ENCODE results near the gene GATB.

Gene GATB

DNA sequence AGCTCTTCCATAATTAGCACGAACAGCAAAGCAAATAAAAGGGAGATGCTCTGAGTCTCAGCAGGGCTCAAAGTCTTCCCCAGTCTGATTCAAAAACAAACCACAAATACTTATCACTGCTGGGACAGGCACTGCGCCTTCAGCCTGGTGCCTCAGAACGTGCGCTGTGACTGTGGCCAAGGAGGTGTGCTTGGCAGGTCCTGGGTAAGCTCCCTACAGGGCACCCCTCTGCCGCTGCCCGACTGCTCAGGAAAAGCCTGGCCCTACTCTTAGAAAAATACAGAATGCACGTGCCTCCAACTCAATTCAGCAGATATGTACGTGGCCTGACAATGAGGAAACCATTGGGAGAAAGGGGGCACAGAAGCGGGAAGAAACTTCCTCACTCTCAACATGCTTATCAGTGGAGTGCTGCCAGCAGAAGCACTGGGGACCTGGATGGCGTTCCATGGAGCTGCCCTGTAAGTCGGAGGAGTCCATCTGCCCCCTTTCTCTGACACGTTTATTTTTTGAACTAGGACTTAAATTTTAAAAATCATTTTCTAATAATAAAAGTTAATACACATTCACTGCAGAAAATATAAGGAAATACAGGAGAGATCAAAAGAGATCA lies 86.8 kb downstream of the GATB start:
- no peak for DNase-seq (ENCODE audit: low spot score)

GRCh38 chr4:151672996-151673395 lies 87.8 kb downstream of the GATB start:
- no peak for DNase-seq (ENCODE audit: low spot score)

DNA sequence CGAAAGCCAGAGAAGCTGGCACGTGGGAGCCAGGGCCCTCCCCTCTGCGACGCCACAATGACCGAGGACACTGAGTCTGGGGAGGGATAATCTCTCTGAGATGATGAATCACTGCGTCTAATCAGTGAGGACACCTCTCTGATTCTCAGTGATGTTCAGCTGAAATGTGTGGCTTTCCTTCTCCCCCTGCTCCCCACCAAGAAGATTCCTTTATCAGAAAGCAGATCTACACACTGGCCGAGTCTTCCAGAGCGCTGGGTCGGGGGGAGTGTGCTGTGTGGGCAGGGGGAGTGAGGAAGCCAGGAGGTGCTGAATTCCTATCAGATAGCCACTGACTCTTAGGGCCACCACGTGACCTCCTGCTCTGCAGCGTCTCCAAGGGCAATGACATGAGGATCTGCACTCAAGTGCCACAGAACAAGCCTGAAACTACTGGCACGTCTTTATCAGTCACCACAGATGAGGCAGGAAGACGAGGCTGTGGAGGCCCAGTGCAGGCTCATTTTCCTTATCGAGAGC lies 89.2 kb downstream of the GATB start:
- no peak for DNase-seq (ENCODE audit: low spot score)

DNA sequence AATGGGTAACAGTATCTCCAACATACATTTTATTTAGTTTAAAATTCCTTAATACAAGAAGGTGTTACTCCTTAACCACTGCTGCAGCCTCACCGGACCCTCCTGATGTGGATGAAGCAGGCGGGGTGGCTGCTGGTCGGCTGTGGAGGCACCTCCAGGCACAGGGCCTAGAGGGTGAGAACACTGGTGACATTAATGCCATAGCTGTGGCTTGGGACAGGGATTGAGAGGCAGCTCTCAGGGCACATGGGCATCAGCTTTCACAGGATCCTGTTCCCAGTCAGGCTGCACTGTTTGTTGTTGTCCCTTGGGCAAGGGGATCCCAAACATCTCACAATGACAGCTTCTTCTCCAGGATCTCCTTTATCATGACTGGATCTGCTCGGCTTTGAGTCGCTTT lies 90.0 kb downstream of the GATB start:
- no peak for DNase-seq (ENCODE audit: low spot score)

DNA sequence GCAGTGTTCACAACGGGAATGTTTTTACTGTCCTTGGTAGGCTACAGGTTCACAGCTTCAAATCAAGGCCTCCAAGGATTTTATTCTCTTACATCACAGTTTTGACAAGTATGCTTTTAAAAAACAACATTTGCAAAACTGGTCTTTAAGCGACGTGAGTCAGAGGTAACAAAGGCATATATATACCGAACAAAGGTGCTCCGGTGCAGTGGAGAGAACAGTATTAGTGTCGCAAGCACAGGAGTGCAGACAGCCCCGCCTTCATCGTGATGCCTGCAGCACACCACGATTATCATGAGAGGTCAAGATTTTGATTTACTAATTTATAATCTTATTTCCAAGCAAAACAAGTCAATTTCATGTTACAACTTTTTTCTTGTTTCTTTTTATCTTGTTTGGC lies 90.8 kb downstream of the GATB start:
- DNase-seq (ENCODE audit: low spot score) = no peak

GRCh38 chr4:151668689-151669402 lies 92.0 kb downstream of the GATB start:
- DNase-seq (ENCODE audit: low spot score) = no peak

- no peak for DNase-seq (ENCODE audit: low spot score)
Observed at GRCh38 chr4:151667666-151668065, 93.1 kb downstream of the GATB start.

DNA sequence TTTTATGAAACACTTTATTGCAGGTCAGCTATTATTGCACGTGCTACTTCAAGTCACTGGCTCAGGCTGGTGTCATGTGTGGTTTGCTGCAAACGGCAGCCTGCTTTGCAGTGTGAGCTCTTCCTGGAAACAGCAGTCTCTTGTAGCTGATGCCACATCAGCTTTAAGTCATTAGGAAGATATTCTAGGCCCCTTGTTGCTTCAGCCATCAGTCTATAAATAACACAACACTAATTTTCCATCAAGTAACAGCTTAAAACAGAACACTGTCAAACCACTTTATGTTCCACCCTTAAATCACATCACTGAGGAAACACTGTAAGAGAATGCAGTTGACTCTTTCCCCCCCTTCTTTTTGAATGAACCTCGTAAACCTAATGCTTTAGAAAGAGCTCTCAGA lies 93.8 kb downstream of the GATB start:
- no peak for DNase-seq (ENCODE audit: low spot score)

DNA sequence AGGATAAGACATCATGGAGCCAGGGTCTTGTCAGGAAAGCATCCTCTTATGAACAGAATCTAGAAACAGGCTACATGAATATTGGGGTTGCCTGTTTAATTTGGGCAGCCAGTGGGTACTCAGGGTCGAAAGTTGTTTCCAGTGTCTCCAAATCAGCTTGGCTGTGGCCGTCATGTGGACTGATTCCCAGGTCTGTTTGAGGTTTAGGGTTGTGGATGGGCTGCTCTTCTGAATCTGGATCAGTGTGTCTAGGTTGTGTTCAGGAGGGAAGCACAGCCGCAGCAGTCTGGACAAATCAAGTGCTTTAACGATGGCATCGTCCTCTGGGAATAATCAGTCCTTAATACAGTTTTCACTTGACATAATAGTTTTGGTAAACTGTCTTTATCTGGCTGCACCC lies 94.3 kb downstream of the GATB start:
- no peak for DNase-seq (ENCODE audit: low spot score)

GRCh38 chr4:151665785-151666127 lies 95.1 kb downstream of the GATB start:
- no peak for DNase-seq (ENCODE audit: low spot score)

- no peak for DNase-seq (ENCODE audit: low spot score)
Observed at GRCh38 chr4:151665022-151665784, 95.6 kb downstream of the GATB start.

DNA sequence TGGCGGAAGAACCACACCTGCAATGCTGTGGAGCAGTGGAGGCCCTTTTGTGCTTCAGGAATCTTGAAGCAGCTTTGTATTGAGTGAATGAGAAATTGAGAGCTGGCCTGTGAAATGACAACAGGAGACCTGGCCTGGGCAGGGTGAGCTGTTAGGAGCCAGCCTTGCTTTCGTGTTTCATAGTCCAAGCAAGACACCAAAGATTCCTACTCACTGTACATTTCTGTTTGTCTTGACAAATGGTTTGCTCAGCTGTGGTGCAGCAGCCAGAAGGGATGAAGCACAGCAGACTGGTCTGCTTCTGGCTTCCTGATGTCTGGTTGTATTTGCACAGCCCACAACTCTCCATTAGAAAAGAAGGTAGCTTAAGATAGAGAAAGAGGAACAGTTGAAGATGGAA lies 96.5 kb downstream of the GATB start:
- DNase-seq (ENCODE audit: low spot score) = no peak

DNA sequence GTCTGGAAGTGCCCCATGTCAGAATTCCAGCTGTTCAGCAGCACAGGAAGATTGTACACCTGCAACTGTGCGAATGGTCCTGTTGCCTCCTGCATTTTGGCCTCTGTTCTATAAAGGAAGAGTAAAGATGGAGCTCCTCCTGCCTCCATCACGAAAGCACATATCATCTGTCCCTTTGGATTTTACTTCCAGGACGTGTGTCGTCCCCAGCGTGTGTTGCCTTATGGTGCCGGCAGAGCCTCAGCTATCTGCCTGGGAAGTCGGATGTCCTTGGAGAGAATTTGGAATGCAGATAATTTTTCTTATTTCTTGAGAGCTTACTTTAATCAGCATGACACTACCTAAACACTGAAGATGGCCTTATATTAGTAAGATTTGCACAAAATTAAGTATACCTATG lies 97.7 kb downstream of the GATB start:
- no peak for DNase-seq (ENCODE audit: low spot score)

DNA sequence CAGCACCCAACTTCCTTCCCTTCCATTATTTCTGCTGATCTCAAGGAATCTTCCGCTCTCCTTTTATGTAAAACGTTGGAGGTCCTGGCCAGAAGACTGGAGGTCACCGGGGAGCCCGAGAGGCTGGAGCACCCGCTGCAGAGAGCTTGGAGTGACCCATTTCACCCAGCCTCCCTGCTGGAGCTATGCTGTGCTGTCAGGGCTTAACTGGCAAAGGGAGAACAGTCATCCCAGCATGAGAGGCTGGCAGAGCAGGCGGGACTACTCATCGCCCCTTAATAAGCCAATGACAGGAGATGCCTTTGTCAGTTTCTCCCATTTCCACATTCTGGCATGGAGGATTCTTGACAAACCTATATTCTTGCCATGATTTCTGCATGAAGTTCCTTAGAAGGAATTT lies 98.9 kb downstream of the GATB start:
- DNase-seq (ENCODE audit: low spot score) = no peak

GRCh38 chr4:151660676-151661075 lies 100.1 kb downstream of the GATB start:
- DNase-seq (ENCODE audit: low spot score) = no peak

- no peak for DNase-seq (ENCODE audit: low spot score)
Observed at GRCh38 chr4:151659601-151660364, 101.0 kb downstream of the GATB start.

DNA sequence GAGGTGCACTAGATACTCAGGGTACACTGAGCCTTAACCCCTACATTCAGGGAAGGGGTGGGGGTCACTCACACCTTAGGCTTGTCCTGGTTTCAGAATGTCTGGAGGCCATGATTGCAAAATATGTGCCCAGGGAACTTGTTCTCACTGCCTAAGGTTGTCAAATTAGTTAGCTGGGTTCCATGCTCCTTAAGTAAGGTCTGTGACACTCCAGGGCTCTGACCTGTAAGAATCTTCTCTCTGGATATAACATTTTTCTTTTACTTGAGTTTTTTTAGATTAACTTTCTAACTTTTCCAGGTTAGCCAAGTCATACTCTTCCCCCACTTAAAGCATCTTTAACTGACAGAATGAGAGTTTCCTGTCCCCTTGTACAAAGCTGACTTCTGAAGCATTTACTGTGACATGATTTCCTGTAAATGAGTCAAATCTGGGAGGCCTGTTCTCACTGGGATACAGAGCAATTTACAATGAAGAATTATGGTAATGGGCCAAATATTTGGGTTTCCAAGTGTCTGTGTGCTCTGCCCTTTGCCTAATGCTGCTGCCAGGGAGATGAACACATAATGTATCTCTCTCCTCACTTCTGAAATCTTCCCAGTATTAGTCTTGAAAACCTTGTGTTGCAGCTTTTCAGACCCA lies 101.7 kb downstream of the GATB start:
- no peak for DNase-seq (ENCODE audit: low spot score)

GRCh38 chr4:151657896-151658295 lies 102.9 kb downstream of the GATB start:
- DNase-seq (ENCODE audit: low spot score) = no peak

DNA sequence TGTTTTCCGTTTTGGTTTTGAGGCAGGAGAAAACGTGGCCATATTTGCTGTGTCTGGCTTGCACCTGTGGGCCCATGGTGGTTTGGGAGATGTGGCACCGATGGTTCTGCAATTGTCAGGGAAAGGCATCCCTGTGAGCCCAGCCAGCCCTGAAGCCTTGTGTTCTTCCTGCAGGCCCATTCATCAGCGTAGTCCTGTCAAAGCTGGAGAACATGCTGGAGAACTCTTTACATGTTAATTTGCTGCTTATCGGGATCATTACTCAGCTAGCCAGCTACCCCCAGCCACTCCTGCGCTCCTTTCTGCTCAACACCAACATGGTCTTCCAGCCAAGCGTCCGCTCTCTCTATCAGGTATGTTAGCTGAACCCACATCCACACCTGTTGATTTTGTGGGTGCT lies 104.7 kb downstream of the GATB start:
- DNase-seq (ENCODE audit: low spot score) = no peak

DNA sequence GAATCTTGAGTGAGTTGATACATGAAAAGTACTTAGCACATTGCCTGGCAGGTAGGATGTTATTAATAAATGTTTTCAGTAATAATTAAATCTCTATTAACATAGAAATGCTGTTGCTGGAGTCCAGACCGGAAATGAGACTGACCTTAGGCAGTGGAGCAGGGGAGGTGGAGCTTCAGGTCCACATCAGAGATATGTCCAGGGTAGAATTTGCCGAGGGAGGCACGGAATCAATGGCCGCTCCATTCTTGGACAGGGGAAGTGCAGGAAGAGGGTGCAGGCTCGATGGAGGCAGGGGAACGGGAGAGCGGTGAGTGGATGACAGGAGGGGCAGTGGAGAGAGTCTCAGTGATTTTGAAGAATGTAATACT lies 107.3 kb downstream of the GATB start:
- DNase-seq (ENCODE audit: low spot score) = no peak

DNA sequence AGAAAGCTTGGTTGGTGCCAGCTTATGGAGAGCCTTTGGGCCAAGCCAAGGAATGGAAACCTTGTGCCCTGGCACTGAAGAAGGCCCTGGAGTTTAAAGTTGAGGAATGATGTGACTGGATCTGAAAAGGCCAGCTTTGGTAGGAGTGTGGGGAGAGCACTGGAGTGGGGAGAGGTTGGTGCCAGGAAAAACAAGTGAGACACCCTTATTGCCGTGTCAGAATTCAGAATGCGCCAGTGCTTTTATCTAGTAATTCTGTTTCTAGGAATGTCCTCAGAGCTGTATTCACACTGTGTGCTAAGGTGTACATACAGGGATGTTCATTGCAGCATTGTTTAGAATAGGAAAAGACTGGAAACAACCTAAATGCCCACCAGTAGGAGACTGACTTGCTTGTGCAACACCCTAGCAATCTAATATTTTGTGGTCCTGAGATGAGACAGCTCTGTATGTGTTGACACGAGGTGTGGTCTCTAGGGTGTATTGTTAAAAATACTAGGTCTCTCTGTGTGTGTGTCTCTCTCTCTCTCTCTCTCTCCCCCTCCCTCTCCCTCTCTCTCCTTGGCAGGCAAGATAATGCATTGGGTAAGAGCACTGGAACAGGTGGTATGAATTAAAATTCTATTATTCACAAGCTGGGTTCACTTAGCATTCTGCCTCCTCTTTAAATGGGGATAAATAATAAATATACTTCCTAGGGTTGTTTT lies 107.8 kb downstream of the GATB start:
- no peak for DNase-seq (ENCODE audit: low spot score)

Measured in HuH-7 (cell line).